Hepatocyte (in vitro differentiated cells): Measurements from ENCODE around the gene SEMA6C.

ENCODE experiments used
- EZH2phosphoT487 ChIP-seq: fragments of 200-600 bp; sonication (generic); IDR thresholded peaks from one replicate; pipeline ENCODE4 v1.6.1; 2018; ENCODE audit warnings: antibody characterized with exemption, mild to moderate bottlenecking, low read depth, moderate library complexity; ENCODE audit not compliant: unreplicated experiment, severe bottlenecking
- TF ChIP-seq, protein P1 (sequence below): fragments of 200-600 bp; sonication (generic); IDR thresholded peaks from 2 replicates; pipeline ENCODE4 v1.5.1; 2016; ENCODE audit warnings: antibody characterized with exemption, mild to moderate bottlenecking; ENCODE audit not compliant: poor library complexity

DNA sequence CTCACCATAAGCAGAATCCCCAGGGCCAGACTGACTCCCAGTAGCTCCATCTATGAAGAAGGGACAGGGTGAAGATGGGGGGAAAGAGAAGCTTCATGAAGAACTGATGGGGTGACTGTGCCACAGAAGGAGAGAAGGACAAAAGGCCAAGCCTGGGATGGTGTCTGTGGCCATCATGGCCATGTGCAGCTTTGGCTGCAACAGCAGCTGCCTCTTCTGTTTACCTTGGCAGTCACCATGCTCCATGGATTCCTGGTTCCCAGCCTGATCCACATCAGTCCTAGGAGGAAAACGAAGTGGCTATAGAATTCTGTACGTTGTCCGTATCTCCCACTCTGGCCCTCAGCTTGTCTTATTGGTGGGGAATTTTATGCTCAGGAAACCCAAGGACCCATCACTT is 12.0 kb downstream of the SEMA6C start:
- no peak for TF ChIP-seq EZH2phosphoT487
- TF ChIP-seq, protein P1, sequence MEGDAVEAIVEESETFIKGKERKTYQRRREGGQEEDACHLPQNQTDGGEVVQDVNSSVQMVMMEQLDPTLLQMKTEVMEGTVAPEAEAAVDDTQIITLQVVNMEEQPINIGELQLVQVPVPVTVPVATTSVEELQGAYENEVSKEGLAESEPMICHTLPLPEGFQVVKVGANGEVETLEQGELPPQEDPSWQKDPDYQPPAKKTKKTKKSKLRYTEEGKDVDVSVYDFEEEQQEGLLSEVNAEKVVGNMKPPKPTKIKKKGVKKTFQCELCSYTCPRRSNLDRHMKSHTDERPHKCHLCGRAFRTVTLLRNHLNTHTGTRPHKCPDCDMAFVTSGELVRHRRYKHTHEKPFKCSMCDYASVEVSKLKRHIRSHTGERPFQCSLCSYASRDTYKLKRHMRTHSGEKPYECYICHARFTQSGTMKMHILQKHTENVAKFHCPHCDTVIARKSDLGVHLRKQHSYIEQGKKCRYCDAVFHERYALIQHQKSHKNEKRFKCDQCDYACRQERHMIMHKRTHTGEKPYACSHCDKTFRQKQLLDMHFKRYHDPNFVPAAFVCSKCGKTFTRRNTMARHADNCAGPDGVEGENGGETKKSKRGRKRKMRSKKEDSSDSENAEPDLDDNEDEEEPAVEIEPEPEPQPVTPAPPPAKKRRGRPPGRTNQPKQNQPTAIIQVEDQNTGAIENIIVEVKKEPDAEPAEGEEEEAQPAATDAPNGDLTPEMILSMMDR: no peak
